Calu3 (cell line): Measurements from ENCODE around the gene BPIFB2. TPM values are rescaled to one million over a fixed set of nuclear protein-coding genes. Genes with fewer than 3 reads are reported as not detected.

Source experiments
- BruUV-seq: library from RNA; stranded (reverse); fragments of 400-500 nt; replicated peaks from 2 replicates; lab custom pipeline; 2021; lab: Mats Ljungman, UMichigan
- CTCF ChIA-PET: fragments of 300-600 bp; sonication (Branson Sonifier 250); formaldehyde crosslinking; loops from one replicate; lab custom pipeline; 2022; ENCODE audit warnings: antibody characterized with exemption; lab: Charles Lee
- DNase-seq: peaks from one replicate; pipeline ENCODE4 v3.0.0; 2022
- H3K27ac Mint-ChIP-seq: one replicate; pipeline ENCODE4 v1.8.0; 2022; ENCODE audit warnings: mixed read lengths; ENCODE audit not compliant: unreplicated experiment
- H3K27me3 Mint-ChIP-seq: one replicate; pipeline ENCODE4 v1.8.0; 2022; ENCODE audit warnings: mixed read lengths; ENCODE audit not compliant: unreplicated experiment
- H3K36me3 Mint-ChIP-seq: one replicate; pipeline ENCODE4 v1.8.0; 2022; ENCODE audit warnings: mild to moderate bottlenecking, moderate library complexity, mixed read lengths; ENCODE audit not compliant: insufficient read depth, unreplicated experiment
- H3K4me1 Mint-ChIP-seq: one replicate; pipeline ENCODE4 v1.8.0; 2022; ENCODE audit warnings: mild to moderate bottlenecking, low read depth, mixed read lengths; ENCODE audit not compliant: unreplicated experiment
- H3K4me3 Mint-ChIP-seq: one replicate; pipeline ENCODE4 v1.8.0; 2022; ENCODE audit warnings: mild to moderate bottlenecking, low read depth, moderate library complexity, mixed read lengths; ENCODE audit not compliant: unreplicated experiment
- H3K9me3 Mint-ChIP-seq: one replicate; pipeline ENCODE4 v1.8.0; 2022; ENCODE audit warnings: low read depth, mixed read lengths; ENCODE audit not compliant: unreplicated experiment
- CTCF ChIP-seq: fragments of 200-600 bp; IDR thresholded peaks from one replicate; pipeline ENCODE4 v1.8.0; 2022; ENCODE audit warnings: antibody characterized with exemption; ENCODE audit not compliant: unreplicated experiment
- intact Hi-C: fragments of 100-400 bp; cut with micrococcal nuclease; formaldehyde crosslinking; loops from one replicate; pipeline ENCODE4 v1.10.0; 2022; ENCODE audit not compliant: unreplicated experiment
- total RNA-seq: library from RNA; stranded (reverse); gene quantifications from 2 replicates; pipeline ENCODE4 v1.2.3, GENCODE V29; 2022

The BPIFB2 gene
- total RNA-seq, 1 experiment from 2014 or later = not detected

DNA sequence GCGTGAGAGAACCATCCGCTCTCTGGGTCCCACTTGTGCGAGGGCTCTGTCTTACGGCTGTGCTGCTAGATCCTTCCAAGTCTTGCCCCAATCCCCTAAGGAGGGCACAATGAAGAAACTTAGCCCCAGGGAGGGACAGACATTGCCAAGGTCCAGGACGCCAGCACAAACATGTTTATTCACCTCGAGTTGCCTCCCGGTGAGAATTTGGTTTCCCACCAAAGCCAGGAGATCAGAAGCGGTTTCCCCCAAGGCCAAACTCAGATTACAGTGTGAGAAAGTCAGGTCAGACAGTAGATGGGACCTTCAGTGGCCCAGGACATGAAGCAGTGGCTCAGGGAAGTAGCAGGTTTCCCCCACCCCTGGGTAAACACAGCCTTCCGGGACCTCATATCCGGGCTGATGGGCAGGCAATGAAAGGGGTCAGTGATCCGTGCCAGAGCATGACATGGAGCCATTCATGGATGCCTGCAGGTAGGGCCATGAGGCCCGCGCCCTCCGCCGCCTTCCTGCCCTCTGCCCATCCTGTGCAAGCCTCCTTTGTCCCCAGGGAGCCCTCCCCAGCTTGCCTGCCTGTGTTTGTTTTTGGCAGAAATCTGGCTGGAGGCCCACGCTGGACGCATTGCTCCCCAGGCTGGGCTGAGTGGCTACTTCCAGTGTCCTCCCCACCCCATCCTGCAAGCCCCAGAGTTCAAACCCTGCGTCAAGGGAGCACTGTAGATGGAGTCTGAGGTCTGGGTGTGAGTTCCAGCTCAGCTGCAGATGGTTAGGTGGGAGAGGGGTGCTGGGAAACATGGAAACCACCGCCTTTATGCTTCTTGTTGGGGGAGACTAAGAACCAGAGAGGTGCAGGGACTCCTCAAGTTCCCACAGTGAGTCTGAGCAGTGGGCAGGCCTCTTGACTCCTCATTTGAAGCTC is 2.0 kb downstream of the BPIFB2 start:
- intact Hi-C loops = no loop called here
- H3K4me1 Mint-ChIP-seq = no peaks in the 10 kb centered on the region
- BruUV-seq = no TSS peak
- peaks cover 95% of the 10 kb centered on the region for H3K27me3 Mint-ChIP-seq
- H3K36me3 Mint-ChIP-seq = no peaks in the 10 kb centered on the region
- TF ChIP-seq CTCF = no peak
- peak; percentile 24 for DNase-seq
- CTCF ChIA-PET = interaction anchor here (0.5 to 1.4 kb wide), 3 partner anchors 10 to 207 kb away, joined by 3 read pairs; no protein-coding TSS in a partner anchor
- H3K27ac Mint-ChIP-seq = no peak overlapping the region
- H3K4me3 Mint-ChIP-seq = no peak overlapping the region
- H3K9me3 Mint-ChIP-seq = peaks cover 3% of the 10 kb centered on the region

- BruUV-seq = no TSS peak
- no peak overlapping the region for H3K27ac Mint-ChIP-seq
- TF ChIP-seq CTCF = no peak
- no peaks in the 10 kb centered on the region for H3K4me1 Mint-ChIP-seq
- intact Hi-C loops = no loop called here
- peaks cover 3% of the 10 kb centered on the region for H3K9me3 Mint-ChIP-seq
- DNase-seq = no peak
- H3K36me3 Mint-ChIP-seq = no peaks in the 10 kb centered on the region
- CTCF ChIA-PET = interaction anchor here (0.6 to 1.4 kb wide), 3 partner anchors 11 to 384 kb away, joined by 3 read pairs; no protein-coding TSS in a partner anchor
- H3K4me3 Mint-ChIP-seq = no peak overlapping the region
- peaks cover 95% of the 10 kb centered on the region for H3K27me3 Mint-ChIP-seq
Observed at GRCh38 chr20:33010133-33010504, 2.6 kb downstream of the BPIFB2 start.

- Mint-ChIP-seq H3K9me3 (no peaks in the 10 kb centered on the region), H3K4me3 (no peak overlapping the region), H3K4me1 (no peaks in the 10 kb centered on the region), H3K27me3 (peaks cover 95% of the 10 kb centered on the region), H3K36me3 (no peaks in the 10 kb centered on the region), H3K27ac (no peak overlapping the region)
- DNase-seq = no peak
- intact Hi-C loops = no loop called here
- BruUV-seq = no TSS peak
- TF ChIP-seq CTCF = no peak
- CTCF ChIA-PET = interaction anchor here (0.6 kb wide), 1 partner anchor 383 kb away, joined by 3 read pairs; no protein-coding TSS in a partner anchor
Observed at GRCh38 chr20:33010674-33011449, 3.4 kb downstream of the BPIFB2 start.

GRCh38 chr20:33012327-33013189 is 5.1 kb downstream of the BPIFB2 start:
- Mint-ChIP-seq H3K4me3 (no peak overlapping the region), H3K27ac (no peak overlapping the region), H3K9me3 (no peaks in the 10 kb centered on the region), H3K27me3 (peaks cover 96% of the 10 kb centered on the region), H3K4me1 (no peaks in the 10 kb centered on the region), H3K36me3 (no peaks in the 10 kb centered on the region)
- intact Hi-C loops = no loop called here
- no peak for TF ChIP-seq CTCF
- CTCF ChIA-PET = no interaction called here
- no peak for DNase-seq
- no TSS peak for BruUV-seq
